Measurements from ENCODE around the gene CHD8. TPM values are rescaled to one million over a fixed set of nuclear protein-coding genes. Genes with fewer than 3 reads are reported as not detected.

Gene CHD8
- total RNA-seq, 4 donors from 2014 or later = 46.9 to 60.5 (median 53.1) TPM

- TF ChIP-seq CTCF (IDR thresholded peaks at IDR 0.05; ENCODE audit: low read depth) = no peak
Measured at GRCh38 chr14:21496453-21496852, 40.5 kb upstream of the CHD8 start.

GRCh38 chr14:21494902-21495762 is 39.2 kb upstream of the CHD8 start:
- no peak for TF ChIP-seq CTCF (IDR thresholded peaks at IDR 0.05; ENCODE audit: low read depth)

- no peak for TF ChIP-seq CTCF (IDR thresholded peaks at IDR 0.05; ENCODE audit: low read depth)
Measured at GRCh38 chr14:21486640-21487087, 30.7 kb upstream of the CHD8 start.

GRCh38 chr14:21476925-21477681 is 21.2 kb upstream of the CHD8 start, which contains the start of the genes RAB2B and TOX4:
TSS of gene RAB2B (minus strand) at chr14:21476959. CDS start at chr14:21476872, 87 bp downstream.
TSS of gene TOX4 (plus strand) at chr14:21477195. CDS start at chr14:21477279, 84 bp downstream.
- peak; percentile 77 for TF ChIP-seq CTCF (IDR thresholded peaks at IDR 0.05; ENCODE audit: low read depth)

DNA sequence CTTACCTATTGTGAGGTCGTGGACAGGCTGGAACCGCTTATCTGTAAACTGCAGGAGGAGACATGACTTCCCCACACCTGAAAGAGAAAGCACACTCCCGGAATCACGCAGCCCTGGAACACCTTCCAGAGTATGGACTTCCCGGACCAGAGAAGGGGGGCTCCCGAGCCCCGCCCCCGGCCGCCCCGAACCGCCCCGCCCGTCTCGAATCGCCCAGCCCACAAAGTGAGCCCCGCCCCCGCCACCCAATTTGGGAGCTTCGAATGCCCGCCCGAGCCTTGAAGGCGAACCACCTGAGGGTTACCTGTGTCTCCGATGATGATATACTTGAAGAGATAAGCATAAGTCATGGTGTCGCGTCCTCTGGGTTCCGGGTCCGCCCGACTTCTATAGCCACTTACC is 20.6 kb upstream of the CHD8 start:
- TF ChIP-seq CTCF (IDR thresholded peaks at IDR 0.05; ENCODE audit: low read depth) = no peak

DNA sequence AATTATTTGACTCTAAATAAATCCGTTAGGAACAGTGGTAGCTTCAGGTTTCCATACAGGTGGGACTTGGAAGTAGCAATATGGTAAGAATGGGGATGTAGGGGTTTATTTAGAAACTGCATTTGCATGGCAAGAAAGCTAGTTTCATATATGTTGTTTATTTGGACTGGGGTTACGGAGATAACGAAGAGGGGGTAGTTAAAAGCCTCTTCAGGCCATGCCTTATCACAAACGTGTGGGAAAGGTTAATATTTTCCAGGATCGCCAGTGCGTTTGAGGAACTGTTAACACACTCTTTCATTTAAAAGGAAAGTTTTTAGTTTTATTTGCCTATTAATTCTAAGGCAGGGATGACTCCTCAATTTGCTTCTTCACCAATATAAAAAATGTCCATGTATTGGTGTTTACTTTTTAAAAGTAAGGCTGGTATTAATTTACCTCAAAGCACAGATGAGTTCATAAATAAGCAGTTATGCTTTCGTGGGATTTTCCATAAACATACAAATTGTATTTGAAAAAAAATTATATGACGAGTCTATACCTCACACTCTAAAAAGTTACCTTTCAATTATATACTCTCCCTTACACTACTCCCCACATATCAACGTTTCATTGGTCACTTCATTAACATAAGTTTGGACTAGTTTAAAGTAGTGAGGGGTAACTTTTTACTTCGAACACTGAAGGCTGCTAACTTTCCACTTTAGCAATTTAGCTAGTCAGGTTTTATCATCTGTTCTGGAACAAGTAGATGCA is 20.0 kb upstream of the CHD8 start:
- no peak for TF ChIP-seq CTCF (IDR thresholded peaks at IDR 0.05; ENCODE audit: low read depth)

All from subcutaneous adipose tissue (tissue), 4 donors.